NOMO-1 treated with DMSO at 0.1 percent for 48 hours (cell line): ENCODE measurements around the gene ZNF578.
"Not testable (repeated sequence)": the region's sequence is repeated elsewhere in the genome, so short reads cannot be mapped to it uniquely, and the experiment has no call there.

Experiments used
- DNase-seq: peaks from one replicate; lab custom pipeline; 2025; ENCODE audit not compliant: unreplicated experiment; lab: John Stamatoyannopoulos, UW

Gene ZNF578

GRCh38 chr19:52507266-52507665 is 53.9 kb downstream of the ZNF578 start:
- no peak for DNase-seq

GRCh38 chr19:52516191-52516590 is 62.8 kb downstream of the ZNF578 start:
- DNase-seq: no peak

GRCh38 chr19:52518646-52519045 is 65.3 kb downstream of the ZNF578 start:
- DNase-seq: no peak

GRCh38 chr19:52519175-52519574 is 65.8 kb downstream of the ZNF578 start:
- not testable (repeated sequence) for DNase-seq

- DNase-seq: no peak
Observed at GRCh38 chr19:52520013-52520412, 66.7 kb downstream of the ZNF578 start.

- DNase-seq: no peak
Observed at GRCh38 chr19:52522551-52522950, 69.2 kb downstream of the ZNF578 start.

- DNase-seq: no peak
Observed at GRCh38 chr19:52524086-52524485, 70.7 kb downstream of the ZNF578 start.

GRCh38 chr19:52527134-52527955 is 74.0 kb downstream of the ZNF578 start, which contains the start of gene ZNF808:
ZNF808 (plus strand) TSS chr19:52527668; CDS start chr19:52543285, 15,617 bp downstream.
- peak; percentile 91 for DNase-seq

- no peak for DNase-seq
Observed at GRCh38 chr19:52527956-52528351, 74.6 kb downstream of the ZNF578 start.

- DNase-seq: no peak
Observed at GRCh38 chr19:52532480-52532879, 79.1 kb downstream of the ZNF578 start.

- DNase-seq: peak; percentile 53
Observed at GRCh38 chr19:52533901-52534300, 80.5 kb downstream of the ZNF578 start.

GRCh38 chr19:52535385-52535770 is 82.0 kb downstream of the ZNF578 start:
- DNase-seq: not testable (repeated sequence)

GRCh38 chr19:52535771-52536447 is 82.6 kb downstream of the ZNF578 start:
- no peak for DNase-seq

- no peak for DNase-seq
Observed at GRCh38 chr19:52536448-52536800, 83.1 kb downstream of the ZNF578 start.

- peak; percentile 39 for DNase-seq
Observed at GRCh38 chr19:52538815-52539214, 85.5 kb downstream of the ZNF578 start.

GRCh38 chr19:52541176-52541575 is 87.8 kb downstream of the ZNF578 start:
- not testable (repeated sequence) for DNase-seq

GRCh38 chr19:52541608-52542007 is 88.3 kb downstream of the ZNF578 start:
- DNase-seq: no peak

- DNase-seq: not testable (repeated sequence)
Observed at GRCh38 chr19:52542541-52542940, 89.2 kb downstream of the ZNF578 start.

GRCh38 chr19:52542984-52543664 is 89.8 kb downstream of the ZNF578 start:
- DNase-seq: peak; percentile 44

GRCh38 chr19:52554216-52554971 is 101.0 kb downstream of the ZNF578 start:
- DNase-seq: no peak
